HCT116 (cell line): ENCODE results near the gene BAZ1B. TPM values are rescaled to one million over a fixed set of nuclear protein-coding genes. Genes with fewer than 3 reads are reported as not detected.

Experiments used
- ATAC-seq: fragments of 200-7000 bp; cut with Tn5 transposase; 2 replicates; pipeline ENCODE4 v1.9.1; 2020; ENCODE audit warnings: mild to moderate bottlenecking, moderate library complexity
- BruUV-seq: library from RNA; stranded (reverse); fragments of 400-500 nt; replicated peaks from 2 replicates; lab custom pipeline; 2021; lab: Mats Ljungman, UMichigan
- CTCF ChIA-PET: fragments of 300-600 bp; sonication (Branson Sonifier 250); formaldehyde crosslinking; loops from one replicate; lab custom pipeline; 2021; ENCODE audit warnings: antibody characterized with exemption; lab: Charles Lee
- POLR2A ChIA-PET: fragments of 300-600, 350-600 bp; sonication (Branson Sonifier 250); formaldehyde crosslinking; loops from one replicate; lab custom pipeline; 2021; ENCODE audit warnings: antibody characterized with exemption; lab: Charles Lee
- RAD21 ChIA-PET, 2 experiments: fragments of 300-600 bp; sonication (Branson Sonifier 250); formaldehyde crosslinking; loops; one replicate each; lab custom pipeline; 2023; ENCODE audit warnings: low total read pairs in 2 of 2; ENCODE audit not compliant: uncharacterized antibody in 2 of 2, unreplicated experiment in 2 of 2, low non-redundant PET in 1 of 2; lab: Charles Lee
- DNase-seq: peaks from one replicate; pipeline ENCODE4 v3.0.0-alpha.2; 2010; ENCODE audit warnings: low read depth, low spot score
- H2AFZ ChIP-seq: fragments of 200-600 bp; shearing (Covaris generic), sonication (generic); 2 replicates; pipeline ENCODE4 v1.6.1; 2017; ENCODE audit warnings: low read depth, mixed run types, mixed read lengths, antibody characterized with exemption, low read length; ENCODE audit not compliant: poor library complexity, severe bottlenecking
- H3K27ac ChIP-seq: 2 replicates; pipeline ENCODE4 v1.5.1; 2012; ENCODE audit warnings: low read depth, low read length
- H3K27me3 ChIP-seq: fragments of 200-600 bp; sonication (generic); 2 replicates; pipeline ENCODE4 v1.6.1; 2016; ENCODE audit warnings: mixed run types, low read length, mixed read lengths; ENCODE audit not compliant: insufficient read depth
- H3K36me3 ChIP-seq, 2 experiments: fragments of 200-500 bp in 1 of 2; fragments of 200-600 bp in 1 of 2; sonication (Bioruptor generic) in 1 of 2; sonication (generic) in 1 of 2; 2 replicates each; pipeline versions ENCODE4 v1.5.1 to v1.6.1; 2014 to 2016; ENCODE audit warnings: low read length in 2 of 2, inconsistent platforms in 1 of 2, mixed read lengths in 1 of 2, mixed run types in 1 of 2; ENCODE audit not compliant: insufficient read depth in 2 of 2, control insufficient read depth in 1 of 2
- H3K4me1 ChIP-seq, 2 experiments: fragments of 200-600 bp in 1 of 2; sonication (generic) in 1 of 2; 2 replicates each; pipeline versions ENCODE4 v1.5.1 to v1.6.1; 2012 to 2017; ENCODE audit warnings: low read length in 2 of 2, inconsistent platforms in 1 of 2, mild to moderate bottlenecking in 1 of 2, mixed read lengths in 1 of 2, mixed run types in 1 of 2, moderate library complexity in 1 of 2; ENCODE audit not compliant: insufficient read depth in 2 of 2, control insufficient read depth in 1 of 2
- H3K4me2 ChIP-seq: fragments of 200-600 bp; sonication (generic); 2 replicates; pipeline ENCODE4 v1.6.1; 2017; ENCODE audit warnings: mixed run types, low read length, mixed read lengths
- H3K4me3 ChIP-seq, 2 experiments: fragments of 200-600 bp in 1 of 2; sonication (generic) in 1 of 2; replicated peaks in 1 of 2; 2 replicates each; pipeline ENCODE4 v1.5.1; 2011 to 2016; ENCODE audit warnings: low read length in 2 of 2, control low read depth in 1 of 2, low read depth in 1 of 2, mild to moderate bottlenecking in 1 of 2, mixed read lengths in 1 of 2, mixed run types in 1 of 2
- H3K79me2 ChIP-seq: fragments of 200-600 bp; sonication (generic); 2 replicates; pipeline ENCODE4 v1.6.1; 2017; ENCODE audit warnings: mild to moderate bottlenecking, mixed run types, low read length, moderate library complexity, mixed read lengths; ENCODE audit not compliant: insufficient read depth
- H3K9ac ChIP-seq: fragments of 200-600 bp; sonication (generic); 2 replicates; pipeline ENCODE4 v1.6.1; 2016; ENCODE audit warnings: low read length, mixed read lengths
- H3K9me2 ChIP-seq: fragments of 200-600 bp; sonication (generic), shearing (Covaris generic); 2 replicates; pipeline ENCODE4 v1.6.1; 2017; ENCODE audit warnings: mixed run types, mild to moderate bottlenecking, moderate library complexity; ENCODE audit not compliant: insufficient read depth
- H3K9me3 ChIP-seq, 2 experiments: fragments of 200-500 bp in 1 of 2; fragments of 200-600 bp in 1 of 2; sonication (Bioruptor generic) in 1 of 2; sonication (generic) in 1 of 2; 2 replicates each; pipeline ENCODE4 v1.6.1; 2014 to 2017; ENCODE audit warnings: low read length in 2 of 2, mixed read lengths in 2 of 2, inconsistent platforms in 1 of 2, low read depth in 1 of 2, mild to moderate bottlenecking in 1 of 2, mixed run types in 1 of 2, moderate library complexity in 1 of 2; ENCODE audit not compliant: control insufficient read depth in 1 of 2, insufficient read depth in 1 of 2
- H4K20me1 ChIP-seq: fragments of 200-600 bp; sonication (generic), shearing (Covaris generic); 2 replicates; pipeline ENCODE4 v1.6.1; 2017; ENCODE audit warnings: mixed run types, mild to moderate bottlenecking, moderate library complexity; ENCODE audit not compliant: insufficient read depth
- CTCF ChIP-seq, 3 experiments: fragments of 200-600 bp in 1 of 3; sonication (generic) in 1 of 3; IDR thresholded peaks in 2 of 3; conservative IDR thresholded peaks in 1 of 3; 2 replicates each; pipeline ENCODE4 v1.5.1; 2012 to 2017; ENCODE audit warnings: low read depth in 2 of 3, low read length in 2 of 3, antibody characterized with exemption in 1 of 3, borderline replicate concordance in 1 of 3, control low read depth in 1 of 3, mild to moderate bottlenecking in 1 of 3, mixed read lengths in 1 of 3, mixed run types in 1 of 3, moderate library complexity in 1 of 3; ENCODE audit not compliant: insufficient read depth in 1 of 3
- ELF1 ChIP-seq: IDR thresholded peaks from 2 replicates; pipeline ENCODE4 v1.6.1; 2012; ENCODE audit warnings: low read depth, borderline replicate concordance
- EZH2 ChIP-seq: fragments of 200-600 bp; sonication (generic); IDR thresholded peaks from 2 replicates; pipeline ENCODE4 v1.6.1; 2017; ENCODE audit warnings: antibody characterized with exemption, mixed run types
- EZH2phosphoT487 ChIP-seq: fragments of 200-600 bp; IDR thresholded peaks from 2 replicates; pipeline ENCODE4 v1.6.1; 2018; ENCODE audit warnings: antibody characterized with exemption, borderline replicate concordance
- SIN3A ChIP-seq: IDR thresholded peaks from 2 replicates; pipeline ENCODE4 v1.6.1; 2012; ENCODE audit warnings: low read depth
- SP1 ChIP-seq: IDR thresholded peaks from 2 replicates; pipeline ENCODE4 v1.6.1; 2012; ENCODE audit warnings: low read depth
- YY1 ChIP-seq: IDR thresholded peaks from 2 replicates; pipeline ENCODE4 v1.6.1; 2011; ENCODE audit warnings: low read length, low read depth, moderate library complexity, mild to moderate bottlenecking; ENCODE audit not compliant: insufficient replicate concordance; ENCODE audit errors: extremely low read depth
- ZFX ChIP-seq: fragments of 450-650 bp; IDR thresholded peaks from 2 replicates; pipeline ENCODE4 v1.6.1; 2017
- ZNF274 ChIP-seq: fragments of 200-500 bp; sonication (Bioruptor generic); IDR thresholded peaks from 2 replicates; pipeline ENCODE4 v1.6.1; 2014; ENCODE audit warnings: mild to moderate bottlenecking, low read depth, low read length, inconsistent platforms
- intact Hi-C: fragments of 100-400 bp; cut with micrococcal nuclease; formaldehyde crosslinking; loops from 2 replicates; pipeline ENCODE4 v1.10.0; 2022
- total RNA-seq: library from RNA; stranded (reverse); gene quantifications from one replicate; pipeline ENCODE4 v1.2.1, GENCODE V29; 2021; ENCODE audit not compliant: unreplicated experiment
- TF ChIP-seq, protein P1 (sequence below): IDR thresholded peaks from 2 replicates; pipeline ENCODE4 v1.6.1; 2012
- TF ChIP-seq, protein P2 (sequence below): IDR thresholded peaks from 2 replicates; pipeline ENCODE4 v1.6.1; 2012

The BAZ1B gene
- total RNA-seq, 1 experiment from 2014 or later, result 81.1 TPM

- intact Hi-C loops, result no loop called here
- RAD21 ChIA-PET, result no interaction called here
- Histone ChIP-seq H3K4me2 (no peak overlapping the region), H3K27me3 (no peaks in the 10 kb centered on the region), H3K9me3 (no peaks in the 10 kb centered on the region), H3K36me3 (peaks cover 77 to 86% of the 10 kb centered on the region in 2 experiments), H3K27ac (no peak overlapping the region), H3K9me2 (no peaks in the 10 kb centered on the region), H2AFZ (no peak overlapping the region), H3K4me1 (no peaks in the 10 kb centered on the region), H4K20me1 (peaks cover 4% of the 10 kb centered on the region; the same call in 1 of the 2 replicates), H3K4me3 (no peak overlapping the region), H3K9ac (no peak overlapping the region), H3K79me2 (peaks cover 68% of the 10 kb centered on the region)
- CTCF ChIA-PET, result no interaction called here
- DNase-seq, result no peak
- no peak for ATAC-seq
- POLR2A ChIA-PET, result no interaction called here
- no TSS peak for BruUV-seq
- TF ChIP-seq ZFX (no peak), YY1 (no peak), EZH2 (no peak), SIN3A (no peak), ZNF274 (no peak), ELF1 (no peak), SP1 (no peak), CTCF (IDR thresholded peaks at IDR 0.05 in 2 of 3, conservative IDR thresholded peaks at IDR 0.05 in 1 of 3; ENCODE audit: borderline replicate concordance in 1 of 3, insufficient read depth in 1 of 3, low read depth in 2 of 3, low read length in 2 of 3) (no peak), EZH2phosphoT487 (no peak)
- TF ChIP-seq, protein P1, sequence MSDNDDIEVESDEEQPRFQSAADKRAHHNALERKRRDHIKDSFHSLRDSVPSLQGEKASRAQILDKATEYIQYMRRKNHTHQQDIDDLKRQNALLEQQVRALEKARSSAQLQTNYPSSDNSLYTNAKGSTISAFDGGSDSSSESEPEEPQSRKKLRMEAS, result no peak
- TF ChIP-seq, protein P2, sequence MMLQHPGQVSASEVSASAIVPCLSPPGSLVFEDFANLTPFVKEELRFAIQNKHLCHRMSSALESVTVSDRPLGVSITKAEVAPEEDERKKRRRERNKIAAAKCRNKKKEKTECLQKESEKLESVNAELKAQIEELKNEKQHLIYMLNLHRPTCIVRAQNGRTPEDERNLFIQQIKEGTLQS, result no peak
Measured at GRCh38 chr7:73446682-73447081, 75.4 kb downstream of the BAZ1B start.
